Activated CD4-positive, alpha-beta T cell treated with anti-CD3 and anti-CD28 coated beads for 36 hours (primary cell): ENCODE data around the gene PTAFR. TPM values are rescaled to one million over a fixed set of nuclear protein-coding genes. Genes with fewer than 3 reads are reported as not detected.
A peak's percentile ranks its signal among the peaks of the same experiment; 100 is the strongest.

Experiments
- ATAC-seq: fragments of 200-7000 bp; cut with Tn5 transposase; one replicate; pipeline ENCODE4 v1.10.0; 2021; ENCODE audit warnings: mild to moderate bottlenecking, moderate library complexity
- CTCF ChIA-PET: fragments of 350-600 bp; sonication (Branson Sonifier 250); formaldehyde crosslinking; loops from one replicate; lab custom pipeline; 2021; ENCODE audit warnings: antibody characterized with exemption; lab: Charles Lee
- POLR2A ChIA-PET: fragments of 350-600 bp; sonication (Branson Sonifier 250); formaldehyde crosslinking; loops from one replicate; lab custom pipeline; 2021; ENCODE audit warnings: antibody characterized with exemption, inconsistent platforms; lab: Charles Lee
- DNase-seq: peaks from one replicate; pipeline ENCODE4 v3.0.0-alpha.2; 2020
- H3K27ac Mint-ChIP-seq: one replicate; pipeline ENCODE4 v1.8.0; 2021; ENCODE audit warnings: mixed read lengths
- H3K27me3 Mint-ChIP-seq: one replicate; pipeline ENCODE4 v1.8.0; 2021; ENCODE audit warnings: mixed read lengths
- H3K36me3 Mint-ChIP-seq: one replicate; pipeline ENCODE4 v1.8.0; 2021; ENCODE audit warnings: low read depth, mixed read lengths
- H3K4me1 Mint-ChIP-seq: one replicate; pipeline ENCODE4 v1.8.0; 2021; ENCODE audit warnings: mixed read lengths
- H3K4me3 Mint-ChIP-seq: one replicate; pipeline ENCODE4 v1.8.0; 2021; ENCODE audit warnings: mild to moderate bottlenecking, moderate library complexity, mixed read lengths
- H3K9me3 Mint-ChIP-seq: one replicate; pipeline ENCODE4 v1.8.0; 2021; ENCODE audit warnings: low read depth, mixed read lengths
- intact Hi-C, 2 experiments: fragments of 100-400 bp; cut with DNase I in 1 of 2; cut with micrococcal nuclease in 1 of 2; formaldehyde crosslinking; loops; one replicate each; pipeline versions ENCODE4 v1.14.2 to v1.15.1; 2022 to 2024; cut with DNase I, micrococcal nuclease
- total RNA-seq, 2 experiments: library from RNA; stranded (reverse); gene quantifications; one replicate each; pipeline ENCODE4 v1.2.3, GENCODE V29; 2021

Gene PTAFR
- total RNA-seq, 2 experiments from 2014 or later = 0.14 to 0.19 TPM

GRCh38 chr1:28157894-28158293 is 18.6 kb downstream of the PTAFR start:
- Mint-ChIP-seq H3K36me3 (no peaks in the 10 kb centered on the region), H3K4me1 (no peaks in the 10 kb centered on the region), H3K4me3 (no peak overlapping the region), H3K27ac (no peak overlapping the region), H3K27me3 (peaks cover 24% of the 10 kb centered on the region), H3K9me3 (no peaks in the 10 kb centered on the region)
- intact Hi-C loops = no loop called here
- ChIA-PET CTCF (no interaction called here), POLR2A (no interaction called here)
- ATAC-seq (no peak), DNase-seq (no peak)

GRCh38 chr1:28156821-28157220 is 19.7 kb downstream of the PTAFR start:
- Mint-ChIP-seq H3K27me3 (peaks cover 20% of the 10 kb centered on the region), H3K9me3 (no peaks in the 10 kb centered on the region), H3K36me3 (no peaks in the 10 kb centered on the region), H3K4me3 (no peak overlapping the region), H3K4me1 (no peaks in the 10 kb centered on the region), H3K27ac (no peak overlapping the region)
- DNase-seq (no peak), ATAC-seq (no peak)
- ChIA-PET CTCF (no interaction called here), POLR2A (no interaction called here)
- intact Hi-C loops = no loop called here

GRCh38 chr1:28155628-28156027 is 20.9 kb downstream of the PTAFR start:
- intact Hi-C loops = no loop called here
- H3K36me3 Mint-ChIP-seq = no peaks in the 10 kb centered on the region

GRCh38 chr1:28154078-28154594 is 22.4 kb downstream of the PTAFR start:
- Mint-ChIP-seq H3K4me1 (no peaks in the 10 kb centered on the region), H3K36me3 (peaks cover 3% of the 10 kb centered on the region), H3K4me3 (no peak overlapping the region), H3K9me3 (no peaks in the 10 kb centered on the region), H3K27me3 (peaks cover 11% of the 10 kb centered on the region), H3K27ac (no peak overlapping the region)
- CTCF ChIA-PET = interaction anchor here (1.0 to 1.5 kb wide), 3 partner anchors 9 to 12 kb away, joined by 4 read pairs; no protein-coding TSS in a partner anchor
- ATAC-seq (no peak), DNase-seq (no peak)
- intact Hi-C loops = no loop called here
- POLR2A ChIA-PET = no interaction called here

More at GRCh38 chr1:28155628-28156027, 20.9 kb downstream of the PTAFR start:
- CTCF ChIA-PET = interaction anchor here (1.5 kb wide), 1 partner anchor 9 kb away, joined by 4 read pairs; no protein-coding TSS in a partner anchor
- no peak for DNase-seq
- H3K27me3 Mint-ChIP-seq = peaks cover 13% of the 10 kb centered on the region
- no peak overlapping the region for H3K4me3 Mint-ChIP-seq
- ATAC-seq = no peak
- no peaks in the 10 kb centered on the region for H3K9me3 Mint-ChIP-seq
- POLR2A ChIA-PET = interaction anchor here (0.7 kb wide), 1 partner anchor 21 kb away, joined by 6 read pairs; the partner anchor contains the start of gene PTAFR
- H3K4me1 Mint-ChIP-seq = no peaks in the 10 kb centered on the region
- no peak overlapping the region for H3K27ac Mint-ChIP-seq

GRCh38 chr1:28150125-28150780 is 26.2 kb downstream of the PTAFR start:
- POLR2A ChIA-PET = no interaction called here

GRCh38 chr1:28148880-28149195 is 27.7 kb downstream of the PTAFR start:
- intact Hi-C loops = no loop called here
- DNase-seq (no peak), ATAC-seq (no peak)
- Mint-ChIP-seq H3K27ac (no peak overlapping the region), H3K36me3 (peaks cover 3% of the 10 kb centered on the region), H3K27me3 (peaks cover 4% of the 10 kb centered on the region), H3K4me3 (no peak overlapping the region), H3K4me1 (peaks cover 12% of the 10 kb centered on the region), H3K9me3 (no peaks in the 10 kb centered on the region)
- ChIA-PET POLR2A (no interaction called here), CTCF (no interaction called here)

More at GRCh38 chr1:28150125-28150780, 26.2 kb downstream of the PTAFR start:
- no peaks in the 10 kb centered on the region for H3K4me1 Mint-ChIP-seq
- peaks cover 7% of the 10 kb centered on the region for H3K27me3 Mint-ChIP-seq
- H3K4me3 Mint-ChIP-seq = no peak overlapping the region
- intact Hi-C loops = no loop called here
- CTCF ChIA-PET = no interaction called here
- no peak for ATAC-seq
- no peak for DNase-seq
- H3K36me3 Mint-ChIP-seq = peaks cover 3% of the 10 kb centered on the region
- H3K27ac Mint-ChIP-seq = no peak overlapping the region
- no peaks in the 10 kb centered on the region for H3K9me3 Mint-ChIP-seq

GRCh38 chr1:28147264-28148094 is 29.0 kb downstream of the PTAFR start:
- ATAC-seq = no peak
- DNase-seq = no peak
- ChIA-PET POLR2A (no interaction called here), CTCF (interaction anchor here (0.6 to 1.0 kb wide), 4 partner anchors 33 to 1045 kb away, joined by 3 to 5 read pairs (median 3); no protein-coding TSS in a partner anchor)
- peaks cover 6% of the 10 kb centered on the region for H3K27me3 Mint-ChIP-seq
- no peaks in the 10 kb centered on the region for H3K9me3 Mint-ChIP-seq
- no peak overlapping the region for H3K4me3 Mint-ChIP-seq
- peaks cover 3% of the 10 kb centered on the region for H3K36me3 Mint-ChIP-seq
- H3K27ac Mint-ChIP-seq = no peak overlapping the region
- peaks cover 19% of the 10 kb centered on the region for H3K4me1 Mint-ChIP-seq
- intact Hi-C loops = no loop called here

GRCh38 chr1:28145728-28146127 is 30.8 kb downstream of the PTAFR start:
- no peaks in the 10 kb centered on the region for H3K9me3 Mint-ChIP-seq
- POLR2A ChIA-PET = no interaction called here
- H3K27me3 Mint-ChIP-seq = peaks cover 13% of the 10 kb centered on the region
- CTCF ChIA-PET = no interaction called here
- no peak for ATAC-seq
- peaks cover 19% of the 10 kb centered on the region for H3K4me1 Mint-ChIP-seq
- intact Hi-C loops = loop anchor here in 1 of 2 experiments (2.0 kb wide), 2 partner anchors 31 to 57 kb away; partner anchors contain the start of gene EYA3
- no peak for DNase-seq
- H3K36me3 Mint-ChIP-seq = peaks cover 3% of the 10 kb centered on the region
- no peak overlapping the region for H3K27ac Mint-ChIP-seq
- H3K4me3 Mint-ChIP-seq = no peak overlapping the region

GRCh38 chr1:28144203-28145135 is 32.0 kb downstream of the PTAFR start:
- POLR2A ChIA-PET = interaction anchor here (1.0 kb wide), 1 partner anchor 25 kb away, joined by 7 read pairs; no protein-coding TSS in a partner anchor
- H3K36me3 Mint-ChIP-seq = no peaks in the 10 kb centered on the region
- peaks cover 19% of the 10 kb centered on the region for H3K4me1 Mint-ChIP-seq
- H3K27me3 Mint-ChIP-seq = peaks cover 18% of the 10 kb centered on the region
- intact Hi-C loops = loop anchor here (1.0 to 5.0 kb wide), 7 partner anchors 25 to 818 kb away; partner anchors contain the start of genes EYA3 (in 1 of the 2) and SESN2 (in 1 of the 2)
- no peak overlapping the region for H3K4me3 Mint-ChIP-seq
- no peaks in the 10 kb centered on the region for H3K9me3 Mint-ChIP-seq
- peak overlapping the region; percentile 34 for H3K27ac Mint-ChIP-seq
- DNase-seq = peak; percentile 68
- peak; percentile 97 for ATAC-seq
- CTCF ChIA-PET = interaction anchor here (0.7 to 1.7 kb wide), 4 partner anchors 10 to 88 kb away, joined by 3 to 4 read pairs (median 4); no protein-coding TSS in a partner anchor

GRCh38 chr1:28143496-28144202 is 32.8 kb downstream of the PTAFR start:
- ATAC-seq (no peak), DNase-seq (no peak)
- Mint-ChIP-seq H3K36me3 (no peaks in the 10 kb centered on the region), H3K27me3 (peaks cover 23% of the 10 kb centered on the region), H3K4me3 (no peak overlapping the region), H3K9me3 (no peaks in the 10 kb centered on the region), H3K4me1 (peaks cover 19% of the 10 kb centered on the region), H3K27ac (no peak overlapping the region)
- intact Hi-C loops = loop anchor here (1.0 to 5.0 kb wide), 7 partner anchors 26 to 819 kb away; partner anchors contain the start of genes EYA3 (in 1 of the 2) and SESN2 (in 1 of the 2)
- POLR2A ChIA-PET = interaction anchor here (0.6 kb wide), 1 partner anchor 266 kb away, joined by 3 read pairs; no protein-coding TSS in a partner anchor
- CTCF ChIA-PET = interaction anchor here (1.7 kb wide), 2 partner anchors 65 to 87 kb away, joined by 3 to 4 read pairs; no protein-coding TSS in a partner anchor
